GM19351 (cell line): ENCODE measurements around the gene CEACAM16.
A peak's percentile ranks its signal among the peaks of the same experiment; 100 is the strongest.

Experiments used
- ATAC-seq: cut with Tn5 transposase; IDR thresholded peaks from one replicate; pipeline ENCODE4 v1.9.1; 2021; ENCODE audit warnings: mild to moderate bottlenecking, moderate library complexity; ENCODE audit not compliant: unreplicated experiment

Gene CEACAM16

GRCh38 chr19:44723952-44724319, 25.0 kb downstream of the CEACAM16 start:
- peak; percentile 58 for ATAC-seq

GRCh38 chr19:44725251-44725650, 26.3 kb downstream of the CEACAM16 start:
- no peak for ATAC-seq

GRCh38 chr19:44725684-44726083, 26.7 kb downstream of the CEACAM16 start:
- ATAC-seq = no peak

GRCh38 chr19:44726465-44726864, 27.5 kb downstream of the CEACAM16 start:
- ATAC-seq = no peak

GRCh38 chr19:44728178-44728577, 29.2 kb downstream of the CEACAM16 start:
- ATAC-seq = no peak

- no peak for ATAC-seq
Observed at GRCh38 chr19:44729516-44730033, 30.6 kb downstream of the CEACAM16 start.

DNA sequence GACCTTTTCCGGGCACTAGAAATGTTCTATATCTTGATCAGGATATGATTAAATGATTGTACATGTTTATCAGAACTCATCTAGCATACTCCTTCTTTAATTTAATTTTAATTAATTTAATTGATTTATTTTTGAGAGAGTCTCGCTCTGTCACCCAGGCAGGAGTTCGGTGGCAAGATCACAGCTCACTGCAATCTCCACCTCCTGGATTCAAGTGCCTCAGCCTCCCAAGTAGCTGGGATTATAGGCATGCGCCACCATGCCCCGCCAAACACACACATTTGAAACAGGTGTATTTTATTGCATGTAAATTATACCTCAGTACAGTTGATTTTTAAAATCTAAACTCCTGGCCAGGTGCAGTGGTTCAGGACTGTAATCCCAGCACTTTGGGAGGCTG, 32.1 kb downstream of the CEACAM16 start:
- no peak for ATAC-seq

GRCh38 chr19:44731622-44732021, 32.7 kb downstream of the CEACAM16 start:
- ATAC-seq = no peak

- no peak for ATAC-seq
Observed at GRCh38 chr19:44732235-44733014, 33.5 kb downstream of the CEACAM16 start.

GRCh38 chr19:44734357-44734756, 35.4 kb downstream of the CEACAM16 start:
- no peak for ATAC-seq

GRCh38 chr19:44735011-44735410, 36.1 kb downstream of the CEACAM16 start:
- ATAC-seq = no peak

GRCh38 chr19:44737238-44738071, 38.5 kb downstream of the CEACAM16 start:
- ATAC-seq = no peak

DNA sequence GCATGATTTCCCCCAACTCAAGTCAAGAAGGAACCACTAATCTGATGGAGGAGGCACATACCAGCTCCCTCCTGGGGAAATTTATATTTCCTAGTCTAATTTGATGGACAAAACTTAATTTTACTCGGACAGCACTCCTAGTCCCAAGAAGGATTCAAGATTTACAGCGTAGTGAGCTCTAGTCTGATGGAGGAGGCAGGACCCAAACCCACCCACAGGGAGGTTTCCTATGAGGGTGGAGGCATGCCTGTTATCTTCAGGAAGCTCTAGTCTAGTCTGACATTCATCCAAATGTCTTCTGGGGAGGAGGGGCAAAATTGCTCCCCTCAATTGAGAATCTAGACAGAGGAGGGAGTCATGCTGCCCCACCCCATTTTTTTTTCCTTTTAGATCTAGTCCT, 39.2 kb downstream of the CEACAM16 start:
- no peak for ATAC-seq

- no peak for ATAC-seq
Observed at GRCh38 chr19:44738603-44739558, 39.9 kb downstream of the CEACAM16 start.

- ATAC-seq = no peak
Observed at GRCh38 chr19:44740351-44740824, 41.4 kb downstream of the CEACAM16 start.

- no peak for ATAC-seq
Observed at GRCh38 chr19:44741258-44741731, 42.3 kb downstream of the CEACAM16 start.

- no peak for ATAC-seq
Observed at GRCh38 chr19:44741841-44742329, 42.9 kb downstream of the CEACAM16 start.

GRCh38 chr19:44742330-44743061, 43.5 kb downstream of the CEACAM16 start:
- no peak for ATAC-seq

- no peak for ATAC-seq
Observed at GRCh38 chr19:44744871-44745332, 46.0 kb downstream of the CEACAM16 start.
